Stimulated activated naive CD8-positive, alpha-beta T cell treated with anti-CD3 and anti-CD28 coated beads, Interleukin-15, Interleukin-2, amounts not matched to agents 100 U/mL and 50 U/mL, for 24 hours (primary cell): ENCODE data around the gene ABHD16B.
"Not testable (repeated sequence)": the region's sequence is repeated elsewhere in the genome, so short reads cannot be mapped to it uniquely, and the experiment has no call there.

Experiments
- ATAC-seq: fragments of 150-1000 bp; cut with Tn5 transposase; one replicate; pipeline ENCODE4 v1.10.0; 2021
- DNase-seq: peaks from one replicate; pipeline ENCODE4 v3.0.0; 2021

Gene ABHD16B

DNA sequence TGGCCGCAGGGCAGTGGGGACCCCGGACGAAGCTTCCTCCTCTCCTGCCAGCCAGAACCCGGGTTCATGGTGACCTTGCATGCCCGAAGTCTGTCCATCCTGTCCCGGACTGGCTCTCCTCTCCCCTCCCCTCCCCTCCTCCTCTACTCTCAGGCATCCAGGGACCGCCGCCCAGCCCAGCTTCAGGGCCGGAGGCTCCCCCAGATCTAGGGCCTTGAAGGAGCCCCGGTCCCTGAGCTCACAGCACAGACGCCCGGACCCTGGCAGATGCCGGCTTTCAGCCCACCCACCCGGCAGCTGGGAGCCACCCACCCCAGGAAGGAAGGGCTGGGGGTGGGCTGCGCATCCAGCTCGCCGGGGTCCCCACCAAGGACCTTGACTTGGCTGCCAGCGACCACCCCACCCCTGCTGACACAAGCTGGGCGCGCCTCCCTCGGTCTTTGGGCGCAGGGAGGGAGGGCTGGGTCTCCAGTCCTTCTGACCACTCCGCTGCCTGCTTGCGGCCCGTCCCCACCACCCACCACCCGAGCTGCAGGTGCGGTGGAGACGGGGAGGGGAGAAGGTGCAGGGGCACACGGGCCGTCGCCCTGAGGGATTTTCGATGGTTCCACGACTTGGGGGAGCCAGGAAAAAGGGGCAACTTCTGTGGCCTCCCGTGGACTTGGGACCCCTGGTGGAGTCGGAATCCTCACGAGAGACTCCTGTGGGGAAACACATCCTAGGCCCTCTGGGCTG lies 5.8 kb upstream of the ABHD16B start:
- no peak for DNase-seq
- ATAC-seq = no peak

DNA sequence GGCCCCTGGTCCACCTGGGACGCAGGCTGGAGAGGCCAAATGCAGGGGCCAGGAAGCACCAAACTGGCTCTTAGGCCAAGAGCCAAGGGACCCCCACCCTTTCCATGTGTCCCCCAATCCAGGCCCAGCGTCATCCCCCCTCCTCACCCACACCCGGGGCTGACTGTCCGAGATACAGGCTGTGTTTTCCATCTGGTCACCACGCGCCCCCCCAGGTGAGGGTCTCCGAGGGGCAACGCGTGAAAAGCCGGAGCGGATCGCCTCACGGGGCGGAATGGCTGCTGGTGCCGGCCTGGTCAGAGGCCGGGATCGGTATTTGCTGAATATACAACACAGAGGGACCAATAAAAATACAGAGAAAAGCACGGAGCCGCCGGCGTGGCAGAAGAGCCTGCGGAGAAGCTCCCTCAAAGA lies 5.2 kb upstream of the ABHD16B start:
- no peak for DNase-seq
- ATAC-seq = no peak

- no peak for ATAC-seq
Observed at GRCh38 chr20:63857764-63858392, 3.4 kb upstream of the ABHD16B start.

DNA sequence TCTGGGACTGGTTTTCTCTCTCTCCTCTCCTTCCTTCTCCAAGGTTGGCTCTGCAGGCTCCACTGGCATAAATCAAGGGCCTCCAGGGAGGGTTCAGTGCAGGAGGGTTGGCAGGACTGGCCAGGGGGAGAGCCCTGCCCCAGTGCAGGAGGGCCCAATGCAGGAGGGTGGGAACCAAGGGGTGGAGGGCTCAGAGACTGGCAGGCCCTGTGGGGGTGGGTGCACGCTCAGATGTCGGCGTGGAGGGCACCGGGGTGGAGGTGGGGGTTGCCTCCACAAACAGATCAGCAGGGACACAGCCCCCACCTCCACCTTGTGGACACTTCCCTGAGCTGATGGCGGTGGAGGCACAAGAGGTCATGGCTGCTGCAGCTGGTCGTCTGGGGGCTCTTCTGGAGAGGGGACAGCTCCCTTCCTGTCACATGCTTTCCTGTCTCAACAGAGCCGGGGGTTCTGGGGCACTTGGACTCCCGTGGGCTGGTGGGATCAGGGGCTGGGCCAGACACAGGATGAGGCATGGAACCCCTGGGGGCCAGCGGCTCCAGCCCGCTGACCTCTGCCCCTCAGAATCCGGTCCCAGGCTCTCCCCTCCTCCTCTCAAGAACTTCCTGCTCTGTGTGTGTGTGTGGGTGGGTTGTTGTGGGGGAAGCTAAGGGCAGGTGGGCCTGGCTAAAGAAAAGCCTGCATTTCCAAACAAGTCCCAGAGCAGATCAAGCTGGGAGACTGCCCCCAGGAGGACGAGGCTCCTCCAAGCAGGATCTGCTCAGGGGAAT lies 2.7 kb upstream of the ABHD16B start:
- no peak for DNase-seq
- peak; percentile 13 for ATAC-seq

More at GRCh38 chr20:63857764-63858392, 3.4 kb upstream of the ABHD16B start:
- DNase-seq = no peak

GRCh38 chr20:63859166-63859699 lies 2.1 kb upstream of the ABHD16B start:
- ATAC-seq (no peak), DNase-seq (no peak)

- no peak for ATAC-seq
- no peak for DNase-seq
Observed at GRCh38 chr20:63860325-63861051, 810 bp upstream of the ABHD16B start.

GRCh38 chr20:63861981-63862901 lies 943 bp downstream of the ABHD16B start:
- DNase-seq (no peak), ATAC-seq (no peak)

GRCh38 chr20:63863021-63863797 lies 1.9 kb downstream of the ABHD16B start:
- ATAC-seq (no peak), DNase-seq (no peak)

DNA sequence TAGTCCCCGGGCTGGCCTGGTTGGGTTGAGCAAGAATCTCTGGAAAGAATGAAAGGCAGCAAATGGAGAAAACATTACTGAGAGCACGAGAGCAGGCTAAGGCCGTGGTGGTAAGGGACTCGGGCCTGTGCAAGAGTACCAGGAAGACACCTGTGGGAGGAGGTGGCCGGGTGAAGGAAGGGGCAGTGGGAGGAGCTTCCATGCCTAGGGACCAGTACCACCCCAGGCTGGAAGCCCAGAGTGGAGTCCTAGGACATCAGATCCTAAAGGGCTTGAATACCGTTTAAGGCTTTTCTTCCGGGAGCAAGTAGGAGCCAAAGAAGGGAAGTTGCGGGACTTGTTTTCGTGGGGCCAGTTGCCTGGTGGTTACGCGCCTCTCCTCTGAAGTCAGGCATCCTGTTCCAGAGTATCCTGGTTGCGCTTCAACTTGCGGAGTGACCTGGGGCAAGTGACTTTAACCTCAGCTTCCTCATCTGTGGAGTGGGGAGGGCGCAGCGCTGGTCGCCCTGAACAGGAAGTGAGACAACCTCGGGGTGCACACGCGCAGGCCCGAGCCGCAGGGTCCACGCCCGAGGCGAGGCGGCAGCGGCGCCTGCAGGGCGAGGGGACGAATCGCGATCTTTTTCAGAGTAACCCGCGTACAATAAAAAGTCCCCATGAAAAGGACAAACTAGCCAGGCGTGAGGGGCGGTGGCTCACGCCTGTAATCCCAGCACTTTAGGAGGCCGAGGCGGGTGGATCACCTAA lies 2.7 kb downstream of the ABHD16B start:
- peak; percentile 76 for ATAC-seq
- peak; percentile 81 for DNase-seq

DNA sequence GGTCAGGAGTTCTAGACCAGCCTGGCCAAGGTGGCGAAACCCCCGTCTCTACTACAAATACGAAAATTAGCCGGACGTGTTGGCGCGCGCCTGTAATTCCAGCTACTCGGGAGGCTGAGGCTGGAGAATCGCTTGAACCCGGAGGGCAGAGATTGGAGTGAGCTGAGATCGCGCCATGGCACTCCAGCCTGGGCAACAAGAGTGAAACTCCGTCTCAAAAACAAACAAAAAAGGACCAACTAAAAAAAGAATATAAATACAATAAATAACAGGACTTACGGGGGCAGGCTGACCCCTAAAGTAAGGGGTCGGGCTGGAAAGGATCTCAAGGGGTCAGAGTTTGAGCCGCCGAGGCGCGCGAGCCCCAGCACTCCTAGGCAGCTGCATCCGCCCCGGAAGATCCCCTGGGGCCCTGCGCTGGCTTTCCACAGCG lies 3.3 kb downstream of the ABHD16B start:
- ATAC-seq = no peak
- no peak for DNase-seq

- peak; percentile 89 for ATAC-seq
- peak; percentile 97 for DNase-seq
Observed at GRCh38 chr20:63864978-63865640, 3.8 kb downstream of the ABHD16B start, which contains the start of gene TPD52L2. TPD52L2 (plus strand) TSS chr20:63865270; CDS start chr20:63865366, 96 bp downstream.

GRCh38 chr20:63867042-63867441 lies 5.7 kb downstream of the ABHD16B start:
- not testable (repeated sequence) for DNase-seq

GRCh38 chr20:63868264-63868663 lies 7.0 kb downstream of the ABHD16B start:
- ATAC-seq (no peak), DNase-seq (no peak)

More at GRCh38 chr20:63867042-63867441, 5.7 kb downstream of the ABHD16B start:
- ATAC-seq = not testable (repeated sequence)

DNA sequence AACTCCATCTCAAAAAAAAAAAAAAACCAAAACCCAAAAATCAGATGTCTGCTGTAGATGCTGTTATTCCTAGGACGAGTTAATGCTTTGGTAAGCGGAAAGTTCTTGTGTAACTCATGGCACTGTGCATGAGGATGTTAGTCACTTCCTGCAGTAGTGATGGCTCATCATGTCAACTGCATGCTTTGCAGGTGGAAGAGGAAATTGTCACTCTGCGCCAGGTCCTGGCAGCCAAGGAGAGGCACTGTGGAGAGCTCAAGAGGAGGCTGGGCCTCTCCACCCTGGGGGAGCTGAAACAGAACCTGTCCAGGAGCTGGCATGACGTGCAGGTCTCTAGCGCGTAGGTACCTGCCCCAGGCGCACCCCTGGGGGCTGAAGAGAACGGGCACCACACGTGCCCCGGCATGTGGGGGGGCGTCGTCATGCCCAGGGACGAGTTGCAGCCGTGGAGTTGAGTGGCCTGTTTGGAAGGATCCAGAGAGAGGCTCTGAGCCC lies 12.2 kb downstream of the ABHD16B start:
- peak; percentile 97 for ATAC-seq
- DNase-seq = peak; percentile 44

- not testable (repeated sequence) for DNase-seq, ATAC-seq
Observed at GRCh38 chr20:63874241-63874640, 12.9 kb downstream of the ABHD16B start.

DNA sequence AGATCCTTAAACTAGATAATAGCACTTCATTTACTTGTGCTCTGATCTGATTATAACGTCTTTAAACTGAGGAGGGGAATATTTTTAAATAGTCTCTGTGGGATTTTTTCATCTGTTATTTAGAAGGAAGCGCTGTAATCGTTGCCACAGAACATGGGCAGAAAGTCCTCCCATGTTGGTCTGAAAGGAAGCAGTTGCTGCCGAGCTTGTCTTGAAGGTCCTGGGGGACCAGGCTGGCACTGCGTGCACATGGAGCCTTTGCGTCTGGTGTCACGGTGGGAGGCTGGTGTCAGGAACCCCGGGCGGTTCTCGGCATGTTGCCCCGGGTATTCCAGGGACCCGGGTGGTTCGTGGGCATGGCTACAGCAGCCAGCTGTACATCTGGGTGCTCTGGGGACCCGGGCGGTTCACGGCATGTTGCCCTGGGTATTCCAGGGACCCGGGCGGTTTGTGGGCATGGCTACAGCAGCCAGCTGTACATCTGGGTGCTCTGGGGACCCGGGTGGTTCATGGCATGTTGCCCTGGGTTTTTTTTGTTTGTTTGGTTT lies 15.3 kb downstream of the ABHD16B start:
- DNase-seq = no peak
- no peak for ATAC-seq

GRCh38 chr20:63877755-63878470 lies 16.6 kb downstream of the ABHD16B start:
- DNase-seq = no peak
- no peak for ATAC-seq
